GM19324 (cell line): Measurements from ENCODE around the gene APBA2.

Source experiments
- ATAC-seq: cut with Tn5 transposase; IDR thresholded peaks from one replicate; pipeline ENCODE4 v1.9.1; 2021; ENCODE audit warnings: mild to moderate bottlenecking, moderate library complexity; ENCODE audit not compliant: unreplicated experiment, low FRiP score

APBA2 gene

DNA sequence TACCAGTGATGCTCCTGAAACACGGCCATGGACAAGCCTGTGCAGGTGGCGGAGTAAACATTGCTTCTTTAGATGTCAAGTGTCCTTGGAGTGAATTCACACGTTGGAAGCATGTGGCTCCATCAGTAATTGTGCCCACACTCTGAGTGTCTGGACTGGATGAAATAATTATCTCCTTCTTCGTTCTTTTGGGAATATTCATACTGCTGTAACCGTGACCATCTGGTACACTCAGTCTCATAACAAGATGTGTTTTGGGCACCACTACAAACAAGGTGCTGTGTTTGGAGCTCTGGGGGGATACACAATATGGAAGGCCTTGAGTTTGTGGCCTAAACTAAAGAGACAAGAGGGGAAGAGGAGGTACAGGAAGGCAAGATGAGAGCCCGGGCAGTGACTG lies 165.6 kb downstream of the APBA2 start:
- ATAC-seq = no peak

DNA sequence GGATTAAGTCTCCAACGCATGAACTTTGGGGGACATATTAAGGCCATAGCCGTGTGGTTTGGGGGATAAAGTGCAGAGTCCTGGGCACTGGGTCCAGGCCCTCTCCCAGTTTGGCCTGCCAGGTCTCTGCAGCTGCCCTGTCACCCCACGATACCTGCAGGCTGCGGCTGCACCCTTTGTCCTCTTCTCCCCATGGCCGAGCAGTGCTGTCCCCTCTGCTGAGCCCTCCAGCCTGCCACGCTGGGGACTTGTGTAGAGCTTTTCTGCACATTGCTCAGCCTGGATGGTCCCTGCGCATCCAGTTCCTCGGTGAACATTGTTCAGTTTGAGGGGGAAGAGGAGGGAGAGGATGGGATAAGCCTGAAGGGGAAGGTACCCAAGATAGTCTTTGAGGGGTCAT lies 167.2 kb downstream of the APBA2 start:
- no peak for ATAC-seq

- no peak for ATAC-seq
These were observed 167.9 kb downstream of the APBA2 start for GRCh38 chr15:29053661-29054131.

DNA sequence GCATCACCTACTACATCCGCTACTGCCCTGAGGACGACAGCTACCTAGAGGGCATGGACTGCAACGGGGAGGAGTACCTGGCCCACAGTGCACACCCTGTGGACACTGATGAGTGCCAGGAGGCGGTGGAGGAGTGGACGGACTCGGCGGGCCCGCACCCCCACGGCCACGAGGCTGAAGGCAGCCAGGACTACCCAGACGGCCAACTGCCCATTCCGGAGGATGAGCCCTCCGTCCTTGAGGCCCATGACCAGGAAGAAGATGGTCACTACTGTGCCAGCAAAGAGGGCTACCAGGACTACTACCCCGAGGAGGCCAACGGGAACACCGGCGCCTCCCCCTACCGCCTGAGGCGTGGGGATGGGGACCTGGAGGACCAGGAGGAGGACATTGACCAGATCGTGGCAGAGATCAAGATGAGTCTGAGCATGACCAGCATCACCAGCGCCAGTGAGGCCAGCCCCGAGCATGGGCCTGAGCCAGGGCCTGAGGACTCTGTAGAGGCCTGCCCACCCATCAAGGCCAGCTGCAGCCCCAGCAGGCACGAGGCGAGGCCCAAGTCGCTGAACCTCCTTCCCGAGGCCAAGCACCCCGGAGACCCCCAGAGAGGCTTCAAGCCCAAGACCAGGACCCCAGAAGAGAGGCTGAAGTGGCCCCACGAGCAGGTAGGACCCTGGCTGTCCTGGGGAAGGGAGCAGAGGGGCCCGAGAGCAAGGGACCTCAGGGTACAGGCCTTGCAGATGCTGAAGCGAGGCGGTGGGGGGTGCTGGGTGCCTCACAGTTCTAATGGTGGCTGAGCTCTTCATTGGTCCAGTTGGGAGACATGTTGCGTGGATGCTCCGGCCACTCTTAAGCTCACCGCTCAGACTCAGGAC lies 168.6 kb downstream of the APBA2 start:
- ATAC-seq = no peak

- no peak for ATAC-seq
These were observed 170.1 kb downstream of the APBA2 start for GRCh38 chr15:29055876-29056275.

GRCh38 chr15:29056839-29057450 lies 171.2 kb downstream of the APBA2 start:
- ATAC-seq = no peak

DNA sequence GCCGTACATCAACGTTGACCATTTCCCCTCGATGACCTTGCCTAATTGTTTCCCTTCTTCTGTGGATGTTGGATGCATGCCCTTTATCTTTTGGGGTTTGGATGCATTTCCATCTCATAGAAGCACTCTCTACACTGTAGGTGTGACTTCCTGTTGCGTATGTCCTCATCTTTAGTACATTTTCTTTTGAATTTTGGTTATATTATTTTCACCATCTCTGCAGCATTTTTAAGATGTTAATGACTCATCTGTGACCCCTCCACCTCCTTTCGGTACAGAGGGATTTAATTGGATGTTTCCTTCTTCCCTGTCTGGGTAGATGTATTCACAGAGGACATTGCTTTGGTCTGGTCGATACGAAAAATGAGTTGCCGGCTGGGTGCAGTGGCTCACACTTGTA lies 172.1 kb downstream of the APBA2 start:
- no peak for ATAC-seq

- no peak for ATAC-seq
These were observed 173.2 kb downstream of the APBA2 start for GRCh38 chr15:29058903-29059539.

GRCh38 chr15:29059871-29060640 lies 174.3 kb downstream of the APBA2 start:
- no peak for ATAC-seq

DNA sequence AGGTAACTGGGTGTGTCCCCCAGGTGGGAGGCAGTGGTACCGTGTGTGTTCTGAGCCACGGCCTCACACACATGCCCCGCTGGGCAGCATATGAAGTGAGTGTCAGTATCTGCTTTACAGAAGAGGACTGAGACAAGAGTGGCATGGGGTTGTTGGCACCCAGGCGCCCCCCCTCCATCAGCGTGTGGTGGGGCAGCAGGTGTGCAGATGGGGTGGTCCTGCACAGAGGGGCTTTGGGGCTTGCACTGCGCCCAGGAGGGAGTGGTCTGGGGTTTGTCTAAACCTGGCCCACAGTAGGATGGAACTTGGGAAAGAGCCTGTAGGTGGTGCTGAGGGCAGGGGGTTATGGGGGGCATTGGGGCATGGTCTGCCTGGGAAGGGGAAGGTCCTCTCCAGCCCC lies 176.0 kb downstream of the APBA2 start:
- no peak for ATAC-seq

DNA sequence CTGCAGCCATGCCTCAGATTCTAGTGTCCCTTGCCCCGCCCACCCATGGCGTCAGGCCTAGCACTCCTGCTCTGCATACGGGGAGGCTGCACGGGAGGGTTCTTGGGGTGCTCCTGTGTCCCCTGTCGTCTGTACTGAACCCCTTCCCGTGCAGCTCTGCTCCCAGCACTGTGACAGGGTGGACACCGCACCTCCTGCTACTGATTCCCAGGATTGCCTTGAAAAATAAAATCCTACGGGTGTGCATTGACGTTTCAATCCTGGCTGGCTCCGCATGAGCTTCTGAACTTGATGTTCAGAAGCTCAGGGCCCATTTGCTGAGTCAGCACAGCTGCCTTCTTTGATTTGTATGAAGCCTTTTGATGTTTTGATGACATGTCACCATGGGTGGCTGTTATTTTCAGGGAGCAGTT lies 176.4 kb downstream of the APBA2 start:
- no peak for ATAC-seq

- no peak for ATAC-seq
These were observed 176.9 kb downstream of the APBA2 start for GRCh38 chr15:29062626-29063025.

- ATAC-seq = no peak
These were observed 177.9 kb downstream of the APBA2 start for GRCh38 chr15:29063646-29064045.

DNA sequence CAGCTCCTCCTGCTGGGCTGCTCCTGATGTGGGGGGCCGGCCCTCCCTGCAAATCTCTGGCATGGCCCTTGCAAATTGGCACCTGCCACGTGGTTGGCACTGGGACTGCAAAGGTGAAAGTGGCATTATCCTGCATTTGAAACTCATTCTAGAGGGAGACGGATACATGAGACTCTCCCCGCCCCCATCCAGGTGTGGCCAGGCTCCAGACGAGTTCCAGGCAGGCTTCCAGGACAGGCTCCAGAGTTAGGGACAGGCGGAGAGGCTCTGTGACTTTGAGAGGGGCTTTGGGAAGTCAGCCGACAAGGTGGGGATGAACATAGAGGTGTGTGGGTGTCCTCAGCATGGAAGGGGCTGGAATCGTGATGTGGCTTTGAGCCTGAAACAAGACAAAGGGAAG lies 178.5 kb downstream of the APBA2 start:
- ATAC-seq = no peak

DNA sequence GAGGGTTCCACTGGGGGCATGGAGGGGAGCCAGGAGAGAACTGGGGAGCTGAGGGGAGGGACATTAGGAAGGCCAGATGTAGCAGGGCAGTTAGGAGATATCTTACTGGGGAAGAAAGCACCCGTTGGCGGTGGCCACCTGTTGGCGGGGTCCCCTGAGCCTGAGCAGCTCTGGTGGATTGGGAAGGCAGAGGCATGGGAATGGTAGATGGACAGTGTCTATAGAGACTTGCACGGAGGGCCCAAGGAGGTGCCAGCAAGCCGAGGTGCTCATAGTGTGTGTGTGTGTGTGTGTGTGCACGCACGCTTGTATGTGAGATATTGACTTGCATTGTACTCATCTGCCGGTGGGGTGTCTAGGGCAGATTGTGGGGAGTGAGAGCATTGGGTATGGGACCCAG lies 179.0 kb downstream of the APBA2 start:
- no peak for ATAC-seq

DNA sequence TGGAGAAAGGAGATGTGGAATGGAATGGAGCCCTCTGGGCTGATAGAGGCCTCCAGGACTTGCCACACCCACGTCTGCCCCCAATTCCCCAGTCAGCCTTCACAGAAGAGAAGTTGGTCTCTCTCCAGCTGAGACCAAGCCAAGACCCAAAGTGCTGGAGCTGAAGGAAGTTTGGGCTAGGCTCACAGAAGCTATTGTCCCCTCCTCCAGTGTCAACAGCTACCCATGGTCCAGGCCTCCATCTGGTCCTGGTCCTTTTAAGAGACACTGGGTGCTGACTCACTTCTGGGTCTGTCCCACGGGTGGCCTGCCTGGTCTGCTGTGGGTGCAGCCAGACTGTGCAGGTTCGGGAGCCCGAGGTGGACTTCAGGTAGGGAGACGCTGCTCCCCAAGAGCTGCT lies 179.8 kb downstream of the APBA2 start:
- no peak for ATAC-seq

DNA sequence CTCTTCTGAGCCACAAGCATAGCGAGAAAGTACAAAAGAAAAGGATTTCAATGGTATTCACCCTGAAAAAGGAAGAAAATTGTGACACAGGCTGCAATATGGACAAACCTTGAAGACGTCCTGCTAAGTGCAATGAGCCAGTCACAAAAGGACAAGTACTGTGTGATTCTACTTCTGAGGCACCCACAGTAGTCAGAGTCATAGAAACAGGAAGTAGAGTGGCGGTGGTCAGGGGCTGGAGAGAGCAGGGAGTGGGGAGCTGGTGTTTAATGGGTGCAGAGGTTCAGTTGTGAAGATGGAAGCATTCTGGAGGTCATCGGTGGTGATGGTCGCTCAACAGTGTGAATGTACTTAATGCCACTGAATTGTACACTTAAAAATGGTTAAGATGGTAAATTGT lies 180.5 kb downstream of the APBA2 start:
- ATAC-seq = no peak

DNA sequence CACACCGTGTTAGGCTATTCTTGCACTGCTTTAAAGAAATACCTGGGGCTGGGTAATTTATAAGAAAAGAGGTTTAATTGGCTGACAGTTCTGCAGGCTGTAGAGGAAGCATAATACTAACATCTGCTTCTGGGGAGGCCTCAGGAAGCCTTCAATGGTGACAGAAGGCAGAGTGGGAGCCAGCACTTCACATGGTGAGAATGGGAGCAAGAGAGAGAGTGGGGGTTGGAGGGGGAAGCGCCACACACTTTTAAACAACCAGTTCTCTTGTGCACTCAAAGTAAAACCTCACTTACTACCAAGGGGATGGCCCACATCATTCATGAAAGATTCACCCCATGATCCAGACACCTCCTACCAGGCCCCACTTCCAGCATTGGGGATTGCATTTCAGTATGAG lies 181.1 kb downstream of the APBA2 start:
- ATAC-seq = no peak

- no peak for ATAC-seq
These were observed 182.2 kb downstream of the APBA2 start for GRCh38 chr15:29067949-29068348.

DNA sequence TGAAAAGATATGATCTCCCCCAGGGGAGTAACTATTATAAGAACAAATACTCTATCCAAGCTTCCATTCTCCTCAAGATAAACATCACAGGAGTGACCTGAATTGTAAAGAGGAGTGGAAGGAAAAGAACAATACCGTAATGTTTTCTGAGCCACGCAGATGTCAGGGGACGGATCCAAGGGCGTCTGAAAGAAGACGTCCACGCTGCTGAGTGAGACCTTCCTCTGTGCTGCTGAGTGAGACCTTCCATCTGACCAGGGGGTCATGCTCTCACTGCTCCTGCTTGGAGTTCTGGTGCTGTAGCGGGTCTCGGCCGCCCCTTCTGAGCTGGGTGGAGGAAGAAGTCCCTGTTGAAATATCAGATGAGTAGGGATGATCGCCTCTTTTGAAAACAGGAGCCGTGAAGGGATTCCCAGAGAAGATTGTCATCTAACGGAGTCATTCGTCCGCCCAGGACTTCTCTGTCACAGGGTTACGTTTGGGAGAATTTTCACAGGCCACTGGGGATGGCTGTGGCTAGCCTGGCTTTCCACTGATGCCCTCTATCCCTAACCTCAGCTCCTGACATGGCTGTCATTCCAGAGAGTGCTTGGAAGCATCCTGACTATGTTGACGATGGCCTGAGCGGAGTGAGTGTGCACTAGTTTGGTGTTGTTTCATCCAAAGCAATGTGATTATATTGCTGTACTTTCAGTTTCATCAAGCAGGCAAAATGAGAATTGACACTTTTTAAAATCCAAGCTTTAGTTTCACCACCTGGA lies 184.9 kb downstream of the APBA2 start:
- ATAC-seq = no peak
